HepG2 (cell line): ENCODE results near the gene PODXL. TPM values are rescaled to one million over a fixed set of nuclear protein-coding genes. Genes with fewer than 3 reads are reported as not detected.

Experiments
- ATAC-seq: fragments of 200-7000 bp; cut with Tn5 transposase; 3 replicates; pipeline ENCODE4 v1.9.1; 2020; ENCODE audit warnings: mild to moderate bottlenecking, moderate library complexity
- BruUV-seq: library from RNA; stranded (reverse); fragments of 400-500 nt; replicated peaks from 2 replicates; lab custom pipeline; 2021; lab: Mats Ljungman, UMichigan
- CTCF ChIA-PET: fragments of 300-600 bp; formaldehyde crosslinking; extraction: SDS; loops from one replicate; lab custom pipeline; 2021; ENCODE audit warnings: low total read pairs, inconsistent platforms, low intra/inter-chr PET ratio; lab: Yijun Ruan, JAX
- POLR2A ChIA-PET: fragments of 350-600 bp; sonication (Branson Sonifier 250); formaldehyde crosslinking; loops from one replicate; lab custom pipeline; 2020; ENCODE audit warnings: antibody characterized with exemption, inconsistent platforms; lab: Yijun Ruan, JAX
- DNase-seq: peaks from one replicate; pipeline ENCODE4 v3.0.0-alpha.2; 2015; ENCODE audit warnings: low spot score
- FAIRE-seq: peaks from 3 replicates; lab custom pipeline; 2011; peaks lifted over from hg19 to GRCh38; lab: Jason Lieb, UNC
- H2AFZ ChIP-seq: one replicate; pipeline ENCODE4 v1.6.1; 2011; ENCODE audit warnings: low read length, inconsistent platforms
- H3K27ac ChIP-seq: fragments of 300-600 bp; 3 replicates; pipeline ENCODE4 v1.8.0; 2011; ENCODE audit warnings: mixed run types, mild to moderate bottlenecking, mixed read lengths, low read length, inconsistent platforms; ENCODE audit not compliant: insufficient read depth; ENCODE audit errors: extremely low read length
- H3K27me3 ChIP-seq, 2 experiments: fragments of 200-600 bp in 1 of 2; 2 replicates in 1 of 2; 3 replicates in 1 of 2; pipeline versions ENCODE4 v1.6.0 to v1.8.0; 2011; ENCODE audit warnings: low read length in 2 of 2, mild to moderate bottlenecking in 2 of 2, moderate library complexity in 2 of 2, inconsistent platforms in 1 of 2; ENCODE audit not compliant: insufficient read depth in 2 of 2, control insufficient read depth in 1 of 2
- H3K36me3 ChIP-seq, 2 experiments: fragments of 200-600 bp in 1 of 2; replicated peaks in 1 of 2; 2 replicates in 1 of 2; 3 replicates in 1 of 2; pipeline versions ENCODE4 v1.5.1 to v1.8.0; 2011; ENCODE audit warnings: low read length in 2 of 2, inconsistent platforms in 1 of 2; ENCODE audit not compliant: insufficient read depth in 2 of 2, control insufficient read depth in 1 of 2
- H3K4me1 ChIP-seq: 2 replicates; pipeline ENCODE4 v1.5.1; 2012; ENCODE audit warnings: low read length, inconsistent platforms; ENCODE audit not compliant: insufficient read depth
- H3K4me2 ChIP-seq: 2 replicates; pipeline ENCODE4 v1.6.0; 2011; ENCODE audit warnings: low read depth, low read length, inconsistent platforms
- H3K4me3 ChIP-seq, 3 experiments: fragments of 200-600 bp in 1 of 3; sonication (generic), shearing (Covaris generic) in 1 of 3; replicated peaks in 1 of 3; 2 replicates each; pipeline ENCODE4 v1.5.1; 2011 to 2016; ENCODE audit warnings: low read length in 3 of 3, inconsistent platforms in 2 of 3, low read depth in 2 of 3, mild to moderate bottlenecking in 2 of 3, control low read depth in 1 of 3, mixed read lengths in 1 of 3; ENCODE audit not compliant: insufficient read depth in 1 of 3
- H3K79me2 ChIP-seq: one replicate; pipeline ENCODE4 v1.6.1; 2011; ENCODE audit warnings: low read length, inconsistent platforms; ENCODE audit not compliant: insufficient read depth
- H3K9ac ChIP-seq: 2 replicates; pipeline ENCODE4 v1.6.0; 2011; ENCODE audit warnings: mild to moderate bottlenecking, low read depth, low read length, inconsistent platforms; ENCODE audit not compliant: insufficient read depth
- H3K9me3 ChIP-seq: 2 replicates; pipeline ENCODE4 v1.5.1; 2012; ENCODE audit warnings: mild to moderate bottlenecking, low read length
- H4K20me1 ChIP-seq: 2 replicates; pipeline ENCODE4 v1.6.0; 2011; ENCODE audit warnings: inconsistent platforms, mild to moderate bottlenecking, low read length, moderate library complexity; ENCODE audit not compliant: insufficient read depth
- CREM ChIP-seq, 2 experiments: sonication (generic) in 1 of 2; formaldehyde crosslinking in 1 of 2; IDR thresholded peaks; 2 replicates each; pipeline versions ENCODE4 v1.4.0 to v1.6.1; 2016 to 2020; ENCODE audit warnings: antibody characterized with exemption in 1 of 2, mild to moderate bottlenecking in 1 of 2, missing genetic modification reagents in 1 of 2
- GATA4 ChIP-seq: sonication (generic); IDR thresholded peaks from 2 replicates; pipeline ENCODE4 v1.6.1; 2016; ENCODE audit warnings: antibody characterized with exemption, low read depth, borderline replicate concordance
- KDM6A ChIP-seq: IDR thresholded peaks from 2 replicates; pipeline ENCODE4 v1.6.1; 2016; ENCODE audit warnings: low read depth
- MIER3 ChIP-seq: IDR thresholded peaks from 2 replicates; pipeline ENCODE4 v1.6.1; 2016; ENCODE audit warnings: missing compliant biosample characterization, borderline replicate concordance
- NCOA2 ChIP-seq: sonication (generic); formaldehyde crosslinking; IDR thresholded peaks from 2 replicates; pipeline ENCODE4 v1.8.0; 2022; ENCODE audit warnings: inconsistent platforms
- PHF20 ChIP-seq: sonication (generic); formaldehyde crosslinking; IDR thresholded peaks from 2 replicates; pipeline ENCODE4 v1.5.0; 2020; ENCODE audit warnings: mild to moderate bottlenecking, missing genetic modification reagents
- TMF1 ChIP-seq: sonication (generic); formaldehyde crosslinking; IDR thresholded peaks from 2 replicates; pipeline ENCODE4 v1.8.1; 2022; ENCODE audit warnings: low read depth, missing genetic modification reagents
- ZFP36L1 ChIP-seq: sonication (generic); formaldehyde crosslinking; IDR thresholded peaks from 2 replicates; pipeline ENCODE4 v1.8.0; 2022; ENCODE audit warnings: mild to moderate bottlenecking, missing genetic modification reagents, moderate library complexity
- ZNF10 ChIP-seq: sonication (generic); formaldehyde crosslinking; IDR thresholded peaks from 2 replicates; pipeline ENCODE4 v1.4.0; 2020; ENCODE audit warnings: mild to moderate bottlenecking, low read depth, missing genetic modification reagents, borderline replicate concordance
- ZNF703 ChIP-seq: sonication (generic); formaldehyde crosslinking; IDR thresholded peaks from 2 replicates; pipeline ENCODE4 v1.5.1; 2020; ENCODE audit warnings: missing genetic modification reagents, mild to moderate bottlenecking, moderate library complexity, borderline replicate concordance
- ZNF713 ChIP-seq: sonication (generic); formaldehyde crosslinking; IDR thresholded peaks from 2 replicates; pipeline ENCODE4 v1.4.0; 2020; ENCODE audit warnings: mild to moderate bottlenecking, missing genetic modification reagents
- ZNF747 ChIP-seq: sonication (generic); formaldehyde crosslinking; IDR thresholded peaks from 2 replicates; pipeline ENCODE4 v1.8.1; 2023; ENCODE audit warnings: missing genetic modification reagents, mild to moderate bottlenecking, borderline replicate concordance
- ZNF772 ChIP-seq: sonication (generic); formaldehyde crosslinking; IDR thresholded peaks from 2 replicates; pipeline ENCODE4 v1.5.0; 2020; ENCODE audit warnings: mild to moderate bottlenecking, missing genetic modification reagents
- WGBS: methylation state at CpG from one replicate; pipeline ENCODE4 v1.1.6; 2017; ENCODE audit warnings: low lambda C conversion rate; 5-methylcytosine and 5-hydroxymethylcytosine counted together
- in situ Hi-C: cut with HindIII; loops from 2 replicates; pipeline ENCODE4 v1.10.0; 2017; ENCODE audit warnings: low pct_unique_long_range_greater_than_20kb; ENCODE audit not compliant: extremely low pct_ligation_motif_present
- intact Hi-C: fragments of 100-400 bp; cut with micrococcal nuclease; formaldehyde crosslinking; loops from one replicate; pipeline ENCODE4 v1.10.0; 2022; ENCODE audit not compliant: unreplicated experiment
- polyA plus RNA-seq, 8 experiments: library from polyadenylated mRNA; depleted of rRNA in 3 of 8; stranded (reverse) in 7 of 8; unstranded in 1 of 8; fragments of >200 nt; fragmentation: Illumina TruSeq in 4 of 8; extraction: Trizol in 4 of 8; gene quantifications; 2 replicates each; pipeline versions ENCODE4 v1.2.1 to v1.2.3, GENCODE V29; 2011 to 2016; ENCODE audit warnings: low read depth in 4 of 8, missing spikeins in 1 of 8, mixed read lengths in 1 of 8; ENCODE audit not compliant: insufficient read depth in 1 of 8
- total RNA-seq, 5 experiments: library from RNA; depleted of rRNA; stranded (reverse); fragments of >200 nt; fragmentation: Illumina TruSeq; extraction: Trizol; gene quantifications; 2 replicates each; pipeline ENCODE4 v1.2.3, GENCODE V29; 2016; ENCODE audit warnings: low read depth in 1 of 5
- TF ChIP-seq, protein P1 (sequence below): sonication (generic); formaldehyde crosslinking; IDR thresholded peaks from 2 replicates; pipeline ENCODE4 v1.5.1; 2020; ENCODE audit warnings: mild to moderate bottlenecking, moderate library complexity, missing genetic modification reagents
- TF ChIP-seq, protein P2 (sequence below): sonication (generic); formaldehyde crosslinking; IDR thresholded peaks from 2 replicates; pipeline ENCODE4 v1.5.0; 2020; ENCODE audit warnings: missing genetic modification reagents, mild to moderate bottlenecking, borderline replicate concordance
- TF ChIP-seq, protein P3 (sequence below): IDR thresholded peaks from 2 replicates; pipeline ENCODE4 v1.6.1; 2012; ENCODE audit warnings: inconsistent platforms
- TF ChIP-seq, protein P4 (sequence below): sonication (generic); formaldehyde crosslinking; IDR thresholded peaks from 2 replicates; pipeline ENCODE4 v1.4.0; 2020; ENCODE audit warnings: mild to moderate bottlenecking, low read depth, missing genetic modification reagents
- TF ChIP-seq, protein P5 (sequence below): sonication (generic); formaldehyde crosslinking; IDR thresholded peaks from 2 replicates; pipeline ENCODE4 v1.8.1; 2023; ENCODE audit warnings: mild to moderate bottlenecking, missing genetic modification reagents

PODXL gene
- total and polyA plus RNA-seq, 2 of the 13 experiments (the other 11 are each of a cell fraction or from before 2014, with no cell fraction given): 0.22 to 0.54 TPM

DNA sequence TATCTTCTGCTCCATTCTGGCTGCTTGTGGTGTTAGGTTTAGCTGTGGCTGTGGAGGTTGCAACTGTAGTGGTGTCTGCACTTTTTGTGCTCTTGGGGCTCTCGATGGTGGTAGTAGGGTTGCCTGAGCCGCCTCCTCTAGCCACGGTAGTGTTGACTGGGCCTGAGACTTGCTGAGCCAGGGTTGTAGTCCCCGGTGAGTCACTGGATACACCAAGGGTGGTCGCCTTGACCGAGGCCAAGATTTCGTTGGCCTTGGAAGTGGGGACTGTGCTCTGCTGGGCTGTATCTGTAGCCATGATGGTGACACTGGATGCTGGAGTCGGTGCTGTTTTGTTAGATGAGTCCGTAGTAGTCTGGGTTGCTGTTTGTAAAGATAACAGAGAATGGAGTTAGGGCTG lies 45.4 kb downstream of the PODXL start (continued):
- TF ChIP-seq ZNF703 (CRISPR knock-in tag) (no peak), CREM (IDR thresholded peaks at IDR 0.05) (no peak), CREM (CRISPR knock-in tag; IDR thresholded peaks at IDR 0.05) (no peak), ZNF10 (CRISPR knock-in tag) (no peak)
- TF ChIP-seq, protein P1, sequence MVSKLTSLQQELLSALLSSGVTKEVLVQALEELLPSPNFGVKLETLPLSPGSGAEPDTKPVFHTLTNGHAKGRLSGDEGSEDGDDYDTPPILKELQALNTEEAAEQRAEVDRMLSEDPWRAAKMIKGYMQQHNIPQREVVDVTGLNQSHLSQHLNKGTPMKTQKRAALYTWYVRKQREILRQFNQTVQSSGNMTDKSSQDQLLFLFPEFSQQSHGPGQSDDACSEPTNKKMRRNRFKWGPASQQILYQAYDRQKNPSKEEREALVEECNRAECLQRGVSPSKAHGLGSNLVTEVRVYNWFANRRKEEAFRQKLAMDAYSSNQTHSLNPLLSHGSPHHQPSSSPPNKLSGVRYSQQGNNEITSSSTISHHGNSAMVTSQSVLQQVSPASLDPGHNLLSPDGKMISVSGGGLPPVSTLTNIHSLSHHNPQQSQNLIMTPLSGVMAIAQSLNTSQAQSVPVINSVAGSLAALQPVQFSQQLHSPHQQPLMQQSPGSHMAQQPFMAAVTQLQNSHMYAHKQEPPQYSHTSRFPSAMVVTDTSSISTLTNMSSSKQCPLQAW (CRISPR knock-in tag): no peak
- TF ChIP-seq, all 625 proteins: peak for 0

DNA sequence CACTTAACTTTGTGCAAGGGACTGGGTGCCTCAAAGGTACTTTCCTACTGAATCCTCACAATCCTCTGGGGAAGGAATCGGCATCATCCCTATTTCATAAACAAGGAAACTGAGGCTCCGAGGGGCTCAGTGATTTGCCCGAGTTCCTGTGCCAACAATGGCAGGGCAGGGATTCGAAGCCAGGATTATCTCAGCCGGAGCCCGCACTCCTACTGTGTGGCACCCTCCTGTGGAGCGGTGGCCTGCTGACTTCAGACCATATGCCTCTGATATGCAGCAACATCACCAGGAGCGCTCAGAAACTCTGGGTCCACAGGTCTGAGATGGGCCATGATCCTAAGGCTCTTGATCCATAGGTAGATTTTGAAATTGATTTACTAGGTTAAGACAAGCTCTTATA lies 46.6 kb downstream of the PODXL start:
- ChIA-PET CTCF (no interaction called here), POLR2A (no interaction called here)
- intact Hi-C loops: no loop called here
- FAIRE-seq (no peak), ATAC-seq (no peak), DNase-seq (no peak)
- H3K4me3 ChIP-seq: no peak overlapping the region
- H3K9ac ChIP-seq: no peak overlapping the region
- H3K4me2 ChIP-seq: no peak overlapping the region
- H4K20me1 ChIP-seq: no peaks in the 10 kb centered on the region
- no peaks in the 10 kb centered on the region for H3K9me3 ChIP-seq
- in situ Hi-C loops: loop anchor here (10.0 kb wide), 1 partner anchor 145 kb away; no protein-coding TSS in a partner anchor
- H2AFZ ChIP-seq: no peak overlapping the region
- H3K79me2 ChIP-seq: no peaks in the 10 kb centered on the region
- 100% methylated on average over 1 of the region's 8 CpGs for WGBS
- no TSS peak for BruUV-seq
- H3K36me3 ChIP-seq: no peaks in the 10 kb centered on the region
- H3K27me3 ChIP-seq: peaks cover 0 to 3% of the 10 kb centered on the region in 2 experiments; a peak in 1 of 5 replicates
- H3K4me1 ChIP-seq: peaks cover 16% of the 10 kb centered on the region
- no peak overlapping the region for H3K27ac ChIP-seq
- TF ChIP-seq ZNF713 (CRISPR knock-in tag) (no peak), GATA4 (no peak), ZNF747 (no peak), TMF1 (no peak), NCOA2 (CRISPR knock-in tag) (no peak), KDM6A (CRISPR knock-in tag) (no peak), PHF20 (no peak), ZNF772 (CRISPR knock-in tag) (no peak), MIER3 (CRISPR knock-in tag) (no peak), ZFP36L1 (CRISPR knock-in tag) (no peak)
- TF ChIP-seq, protein P2, sequence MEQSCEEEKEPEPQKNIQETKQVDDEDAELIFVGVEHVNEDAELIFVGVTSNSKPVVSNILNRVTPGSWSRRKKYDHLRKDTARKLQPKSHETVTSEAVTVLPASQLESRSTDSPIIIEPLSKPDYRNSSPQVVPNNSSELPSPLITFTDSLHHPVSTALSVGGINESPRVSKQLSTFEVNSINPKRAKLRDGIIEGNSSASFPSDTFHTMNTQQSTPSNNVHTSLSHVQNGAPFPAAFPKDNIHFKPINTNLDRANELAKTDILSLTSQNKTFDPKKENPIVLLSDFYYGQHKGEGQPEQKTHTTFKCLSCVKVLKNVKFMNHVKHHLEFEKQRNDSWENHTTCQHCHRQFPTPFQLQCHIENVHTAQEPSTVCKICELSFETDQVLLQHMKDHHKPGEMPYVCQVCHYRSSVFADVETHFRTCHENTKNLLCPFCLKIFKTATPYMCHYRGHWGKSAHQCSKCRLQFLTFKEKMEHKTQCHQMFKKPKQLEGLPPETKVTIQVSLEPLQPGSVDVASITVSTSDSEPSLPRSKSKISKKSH (CRISPR knock-in tag): no peak
- TF ChIP-seq, protein P3, sequence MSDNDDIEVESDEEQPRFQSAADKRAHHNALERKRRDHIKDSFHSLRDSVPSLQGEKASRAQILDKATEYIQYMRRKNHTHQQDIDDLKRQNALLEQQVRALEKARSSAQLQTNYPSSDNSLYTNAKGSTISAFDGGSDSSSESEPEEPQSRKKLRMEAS: no peak
- TF ChIP-seq, protein P4, sequence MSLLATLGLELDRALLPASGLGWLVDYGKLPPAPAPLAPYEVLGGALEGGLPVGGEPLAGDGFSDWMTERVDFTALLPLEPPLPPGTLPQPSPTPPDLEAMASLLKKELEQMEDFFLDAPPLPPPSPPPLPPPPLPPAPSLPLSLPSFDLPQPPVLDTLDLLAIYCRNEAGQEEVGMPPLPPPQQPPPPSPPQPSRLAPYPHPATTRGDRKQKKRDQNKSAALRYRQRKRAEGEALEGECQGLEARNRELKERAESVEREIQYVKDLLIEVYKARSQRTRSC: no peak
- TF ChIP-seq, protein P5, sequence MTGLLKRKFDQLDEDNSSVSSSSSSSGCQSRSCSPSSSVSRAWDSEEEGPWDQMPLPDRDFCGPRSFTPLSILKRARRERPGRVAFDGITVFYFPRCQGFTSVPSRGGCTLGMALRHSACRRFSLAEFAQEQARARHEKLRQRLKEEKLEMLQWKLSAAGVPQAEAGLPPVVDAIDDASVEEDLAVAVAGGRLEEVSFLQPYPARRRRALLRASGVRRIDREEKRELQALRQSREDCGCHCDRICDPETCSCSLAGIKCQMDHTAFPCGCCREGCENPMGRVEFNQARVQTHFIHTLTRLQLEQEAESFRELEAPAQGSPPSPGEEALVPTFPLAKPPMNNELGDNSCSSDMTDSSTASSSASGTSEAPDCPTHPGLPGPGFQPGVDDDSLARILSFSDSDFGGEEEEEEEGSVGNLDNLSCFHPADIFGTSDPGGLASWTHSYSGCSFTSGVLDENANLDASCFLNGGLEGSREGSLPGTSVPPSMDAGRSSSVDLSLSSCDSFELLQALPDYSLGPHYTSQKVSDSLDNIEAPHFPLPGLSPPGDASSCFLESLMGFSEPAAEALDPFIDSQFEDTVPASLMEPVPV (CRISPR knock-in tag): no peak
